Endothelial cell of hepatic sinusoid (primary cell): Measurements from ENCODE around the gene TDRD12.
"Not testable (repeated sequence)": the region's sequence is repeated elsewhere in the genome, so short reads cannot be mapped to it uniquely, and the experiment has no call there.

Source experiments
- in situ Hi-C: cut with HindIII; loops from 2 replicates; pipeline ENCODE4 v1.10.0; 2017; ENCODE audit warnings: low sequenced_read_pairs

The TDRD12 gene

GRCh38 chr19:32691952-32692726 lies 27.4 kb upstream of the TDRD12 start:
- in situ Hi-C loops = no loop called here

- in situ Hi-C loops = no loop called here
Measured at GRCh38 chr19:32692727-32693061, 26.9 kb upstream of the TDRD12 start.

DNA sequence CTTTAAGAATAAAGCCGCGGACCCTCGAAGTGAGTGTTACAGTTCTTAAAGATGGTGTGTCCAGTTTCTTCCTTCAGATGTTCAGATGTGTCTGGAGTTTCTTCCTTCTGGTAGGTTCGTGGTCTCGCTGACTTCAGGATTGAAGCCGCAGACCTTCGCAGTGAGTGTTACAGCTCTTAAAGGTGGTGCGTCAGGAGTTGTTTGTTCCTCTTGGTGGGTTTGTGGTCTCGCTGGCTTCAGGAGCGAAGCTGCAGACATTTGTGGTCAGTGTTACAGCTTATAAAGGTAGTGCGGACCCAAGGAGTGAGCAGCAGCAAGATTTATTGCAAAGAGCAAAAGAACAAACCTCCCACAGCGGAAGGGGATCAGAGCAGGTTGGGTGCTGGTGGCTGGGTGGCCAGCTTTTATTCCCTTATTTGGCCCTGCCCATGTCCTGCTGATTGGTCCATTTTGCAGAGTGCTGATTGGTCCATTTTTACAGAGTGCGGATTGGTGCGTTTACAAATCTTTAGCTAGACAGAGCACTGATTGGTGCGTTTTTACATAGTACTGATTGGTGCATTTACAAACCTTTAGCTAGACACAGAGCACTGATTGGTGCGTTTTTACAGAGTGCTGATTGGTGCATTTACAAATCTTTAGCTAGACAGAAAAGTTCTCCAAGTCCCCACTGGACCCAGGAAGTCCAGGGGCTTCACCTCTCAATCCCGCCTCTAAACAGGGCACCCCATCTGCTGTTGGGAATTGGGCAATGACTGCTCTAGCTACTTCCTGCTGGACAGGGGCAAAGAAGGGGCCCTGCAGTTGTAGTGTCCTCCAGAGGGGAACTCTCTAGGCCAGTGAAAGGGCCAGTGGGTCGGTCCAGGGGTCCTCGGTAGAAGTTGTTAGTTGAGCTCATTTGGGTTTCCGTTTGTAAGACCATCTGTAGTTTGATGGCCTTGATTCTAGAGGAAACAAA lies 26.1 kb upstream of the TDRD12 start:
- in situ Hi-C loops = not testable (repeated sequence)

DNA sequence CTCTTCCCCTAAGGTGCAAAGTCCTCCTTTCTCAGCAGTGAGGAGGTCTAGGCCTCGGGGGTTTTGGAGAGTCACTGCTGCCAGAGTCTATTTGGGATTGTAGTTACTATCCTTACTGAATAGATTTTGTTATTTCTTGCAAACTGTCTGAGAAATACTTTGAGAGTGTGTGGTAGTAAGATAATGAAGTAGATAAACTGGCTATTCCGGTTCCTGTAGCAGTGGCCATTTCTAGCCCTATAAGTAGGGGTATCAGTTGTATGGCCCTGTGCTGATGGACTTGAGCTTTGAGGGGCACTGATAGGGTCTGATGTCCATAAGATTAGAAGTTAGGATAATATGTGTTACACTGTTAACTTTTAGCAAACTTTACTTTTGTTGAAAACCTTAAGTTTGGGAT lies 25.3 kb upstream of the TDRD12 start:
- in situ Hi-C loops = not testable (repeated sequence)

GRCh38 chr19:32694851-32695250 lies 24.7 kb upstream of the TDRD12 start:
- in situ Hi-C loops = not testable (repeated sequence)

DNA sequence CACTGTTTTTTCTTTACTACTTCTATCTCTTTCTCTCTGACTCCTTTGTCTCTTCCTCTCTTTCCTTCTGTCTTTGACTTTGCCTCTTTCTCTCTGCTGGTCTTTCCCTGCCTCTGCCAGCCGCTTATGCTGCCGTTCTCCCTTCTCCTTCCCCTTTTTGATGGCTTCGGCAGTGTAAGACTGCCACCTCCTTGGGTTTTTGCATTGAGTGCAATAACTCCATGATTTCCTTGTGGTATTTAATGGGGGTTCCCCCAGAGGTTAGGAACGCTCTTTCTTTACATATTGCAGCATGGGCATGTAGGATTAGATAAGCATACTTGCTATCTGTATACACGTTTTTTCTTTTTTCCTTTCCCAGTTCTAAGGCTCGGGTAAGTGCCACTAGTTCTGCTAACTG lies 24.1 kb upstream of the TDRD12 start:
- in situ Hi-C loops = not testable (repeated sequence)

GRCh38 chr19:32696771-32697170 lies 22.8 kb upstream of the TDRD12 start:
- in situ Hi-C loops = not testable (repeated sequence)

DNA sequence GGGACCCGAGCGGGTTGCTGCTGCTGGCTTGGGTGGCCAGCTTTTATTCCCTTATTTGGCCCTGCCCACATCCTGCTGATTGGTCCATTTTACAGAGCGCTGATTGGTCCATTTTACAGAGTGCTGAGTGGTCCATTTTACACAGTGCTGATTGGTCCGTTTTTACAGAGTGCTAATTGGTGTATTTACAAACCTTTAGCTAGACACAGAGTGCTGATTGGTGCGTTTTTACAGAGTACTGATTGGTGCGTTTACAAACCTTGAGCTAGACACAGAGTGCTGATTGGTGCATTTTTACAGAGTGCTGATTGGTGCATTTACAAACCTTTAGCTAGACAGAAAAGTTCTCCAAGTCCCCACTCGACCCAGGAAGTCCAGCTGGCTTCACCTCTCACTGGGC lies 19.4 kb upstream of the TDRD12 start:
- in situ Hi-C loops = not testable (repeated sequence)

DNA sequence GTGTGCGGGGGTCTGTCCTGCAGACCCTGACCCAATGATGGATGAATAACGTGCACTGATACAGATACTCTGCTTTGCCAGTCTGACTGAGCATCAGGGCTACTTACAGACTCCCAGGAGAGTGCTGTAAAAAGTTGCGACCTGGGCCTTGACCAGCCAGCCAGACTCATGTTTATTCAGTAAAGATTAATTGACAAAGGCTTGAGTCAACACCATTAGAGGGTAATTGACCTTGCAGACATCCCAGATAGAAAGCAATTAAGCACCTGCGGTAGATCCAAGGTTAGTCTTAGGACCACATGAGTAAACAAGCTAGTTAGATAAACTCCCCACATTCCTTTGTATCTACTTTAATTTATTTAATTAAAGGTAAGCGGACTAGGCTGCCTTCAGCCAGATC lies 17.6 kb upstream of the TDRD12 start:
- in situ Hi-C loops = no loop called here

- in situ Hi-C loops = not testable (repeated sequence)
Measured at GRCh38 chr19:32704006-32704405, 15.6 kb upstream of the TDRD12 start.

DNA sequence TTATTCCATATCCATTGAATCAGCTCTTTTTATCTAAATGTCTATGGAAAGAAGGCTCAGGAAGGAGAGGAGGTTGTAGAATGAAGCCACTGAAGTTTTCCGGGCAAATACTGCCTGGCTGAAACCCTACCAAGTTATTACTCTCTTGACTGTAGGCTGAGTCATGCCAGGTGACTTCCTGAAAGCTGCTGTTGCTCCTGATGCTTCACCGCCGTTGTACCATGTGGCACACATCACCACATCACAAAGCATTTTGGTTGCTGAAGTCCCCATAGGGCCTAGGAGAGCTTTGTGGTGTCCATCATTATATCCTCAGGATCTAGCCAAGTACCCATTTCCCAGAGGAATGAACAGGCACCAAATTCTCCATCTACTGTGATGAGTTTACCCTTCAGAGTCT lies 11.1 kb upstream of the TDRD12 start:
- in situ Hi-C loops = no loop called here

GRCh38 chr19:32709032-32709431 lies 10.5 kb upstream of the TDRD12 start:
- in situ Hi-C loops = no loop called here

GRCh38 chr19:32711747-32712146 lies 7.8 kb upstream of the TDRD12 start:
- in situ Hi-C loops = no loop called here

GRCh38 chr19:32716203-32716602 lies 3.4 kb upstream of the TDRD12 start:
- in situ Hi-C loops = not testable (repeated sequence)

DNA sequence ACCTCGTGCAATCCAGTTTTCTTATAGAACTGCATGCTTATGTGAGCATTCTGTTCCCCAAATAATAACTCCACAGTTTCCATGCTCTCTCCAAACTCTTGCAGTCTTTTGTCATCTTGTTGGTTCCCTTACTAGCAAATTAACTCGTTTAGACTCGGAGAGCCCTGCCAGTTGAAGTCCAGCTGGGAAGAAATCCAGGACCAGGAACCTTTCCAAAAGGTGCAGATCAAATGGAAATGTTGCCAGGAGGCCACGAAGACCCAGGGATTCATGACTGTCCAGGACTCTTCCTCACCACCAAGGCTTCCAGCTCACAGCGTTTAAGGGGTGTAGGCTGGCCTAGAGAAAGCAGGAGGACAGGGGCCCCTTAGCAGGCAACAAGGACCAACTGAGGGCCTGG lies 2.1 kb upstream of the TDRD12 start:
- in situ Hi-C loops = no loop called here

DNA sequence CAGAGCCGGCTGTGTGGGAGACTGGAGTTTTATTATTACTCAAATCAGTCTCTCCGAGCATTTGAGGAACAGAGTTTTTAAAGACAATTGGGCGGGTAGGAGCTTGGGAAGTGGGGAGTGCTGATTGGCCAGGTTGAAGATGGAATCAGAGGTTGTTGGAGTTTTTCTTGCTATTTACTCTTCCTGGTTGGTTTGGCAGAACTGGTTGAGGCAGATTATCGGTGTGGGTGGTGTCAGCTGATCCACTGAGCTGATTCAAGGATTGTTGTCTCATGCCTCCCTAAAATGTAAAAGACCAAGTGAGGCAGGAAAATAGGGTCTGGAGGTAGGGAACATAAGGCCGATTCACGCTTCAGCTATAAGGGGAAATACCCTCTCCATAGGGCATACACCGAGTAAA lies 1.3 kb upstream of the TDRD12 start:
- in situ Hi-C loops = no loop called here

GRCh38 chr19:32720216-32720935 lies 809 bp downstream of the TDRD12 start:
- in situ Hi-C loops = no loop called here

DNA sequence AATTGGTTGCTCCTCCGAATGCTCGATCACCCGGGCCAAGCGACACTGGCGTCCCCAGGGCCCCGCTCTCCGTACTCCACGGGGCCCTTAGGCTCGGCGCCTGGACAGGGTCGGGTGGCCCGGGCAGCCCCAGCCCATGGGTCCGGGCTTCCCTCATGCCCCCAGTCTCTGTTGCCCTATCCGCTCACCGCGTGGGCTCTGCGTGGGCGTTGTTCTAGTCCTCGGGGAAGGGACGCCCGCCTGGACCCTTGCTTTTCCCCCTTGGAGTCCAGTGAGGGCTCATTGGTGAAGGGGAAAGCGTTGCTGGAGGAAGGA lies 1.3 kb downstream of the TDRD12 start:
- in situ Hi-C loops = no loop called here

GRCh38 chr19:32735936-32736335 lies 16.4 kb downstream of the TDRD12 start:
- in situ Hi-C loops = no loop called here

DNA sequence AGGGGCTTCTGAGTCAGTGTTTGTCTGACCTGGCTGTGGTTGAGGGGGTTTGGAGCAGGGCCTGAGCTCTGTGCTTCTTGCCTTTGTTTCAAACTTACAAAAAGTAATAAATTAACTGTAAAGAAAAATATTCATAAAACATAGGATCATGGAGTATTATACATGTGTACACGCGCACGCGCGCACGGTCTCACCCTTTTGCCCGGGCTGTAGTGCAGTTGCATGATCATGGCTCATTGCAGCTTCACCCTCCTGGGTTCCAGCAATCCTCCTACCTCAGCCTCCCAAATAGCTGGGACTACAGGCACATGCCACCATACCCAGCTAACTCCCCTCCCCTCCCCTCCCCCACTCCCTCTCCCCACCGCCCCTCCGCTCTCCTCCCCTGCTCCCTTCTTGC lies 23.5 kb downstream of the TDRD12 start:
- in situ Hi-C loops = no loop called here

- in situ Hi-C loops = no loop called here
Measured at GRCh38 chr19:32743447-32743846, 23.9 kb downstream of the TDRD12 start.
